A549 (cell line): ENCODE measurements around the gene LRRC57.

Experiments
- CHD2 ChIP-seq: fragments of 150-350 bp; IDR thresholded peaks from 2 replicates; pipeline ENCODE4 v1.6.1; 2014; ENCODE audit warnings: low read length; ENCODE audit not compliant: partially characterized antibody
- CTCF ChIP-seq: fragments of >200 bp; sonication (Bioruptor Twin); formaldehyde crosslinking; IDR thresholded peaks from 3 replicates; pipeline ENCODE4 v1.5.1; 2016
- EHF ChIP-seq: fragments of 250-450 bp; sonication (Bioruptor Pico); IDR thresholded peaks from 2 replicates; pipeline ENCODE4 v1.5.0; 2020; ENCODE audit warnings: mild to moderate bottlenecking
- FOSB ChIP-seq: fragments of 250-450 bp; sonication (Bioruptor Pico); IDR thresholded peaks from 2 replicates; pipeline ENCODE4 v1.5.0; 2020; ENCODE audit warnings: mild to moderate bottlenecking, moderate library complexity
- MAZ ChIP-seq: fragments of 150-350 bp; IDR thresholded peaks from 2 replicates; pipeline ENCODE4 v1.6.1; 2014; ENCODE audit warnings: antibody characterized with exemption, low read depth, low read length, borderline replicate concordance
- MYC ChIP-seq: IDR thresholded peaks from 2 replicates; pipeline ENCODE4 v1.6.1; 2012; ENCODE audit warnings: mild to moderate bottlenecking, inconsistent platforms, low read length, improper control_type of control experiment, borderline replicate concordance
- PHF8 ChIP-seq: fragments of 200-600 bp; sonication (generic); IDR thresholded peaks from 2 replicates; pipeline ENCODE4 v1.6.1; 2016; ENCODE audit warnings: low read depth, mild to moderate bottlenecking, antibody characterized with exemption, moderate library complexity, borderline replicate concordance
- POLR2A ChIP-seq: IDR thresholded peaks from 2 replicates; pipeline ENCODE4 v1.6.1; 2012; ENCODE audit warnings: mild to moderate bottlenecking, low read length
- RCOR1 ChIP-seq: fragments of 150-350 bp; IDR thresholded peaks from 2 replicates; pipeline ENCODE4 v1.6.1; 2014; ENCODE audit warnings: antibody characterized with exemption, low read length, low read depth
- USF2 ChIP-seq: fragments of 450-650 bp; IDR thresholded peaks from 2 replicates; pipeline ENCODE4 v1.6.1; 2014; ENCODE audit warnings: antibody characterized with exemption
- ZC3H11A ChIP-seq: fragments of 450-650 bp; IDR thresholded peaks from 2 replicates; pipeline ENCODE4 v1.6.1; 2014; ENCODE audit warnings: antibody characterized with exemption, mild to moderate bottlenecking
- ZFP36 ChIP-seq: fragments of 450-650 bp; IDR thresholded peaks from 2 replicates; pipeline ENCODE4 v1.6.1; 2014; ENCODE audit warnings: borderline replicate concordance; ENCODE audit not compliant: partially characterized antibody
- ZSCAN20 ChIP-seq: fragments of 250-450 bp; sonication (Bioruptor Pico); IDR thresholded peaks from 2 replicates; pipeline ENCODE4 v1.8.0; 2022; ENCODE audit warnings: mild to moderate bottlenecking, moderate library complexity
- TF ChIP-seq, protein P1 (sequence below): IDR thresholded peaks from 2 replicates; pipeline ENCODE4 v1.6.1; 2012

DNA sequence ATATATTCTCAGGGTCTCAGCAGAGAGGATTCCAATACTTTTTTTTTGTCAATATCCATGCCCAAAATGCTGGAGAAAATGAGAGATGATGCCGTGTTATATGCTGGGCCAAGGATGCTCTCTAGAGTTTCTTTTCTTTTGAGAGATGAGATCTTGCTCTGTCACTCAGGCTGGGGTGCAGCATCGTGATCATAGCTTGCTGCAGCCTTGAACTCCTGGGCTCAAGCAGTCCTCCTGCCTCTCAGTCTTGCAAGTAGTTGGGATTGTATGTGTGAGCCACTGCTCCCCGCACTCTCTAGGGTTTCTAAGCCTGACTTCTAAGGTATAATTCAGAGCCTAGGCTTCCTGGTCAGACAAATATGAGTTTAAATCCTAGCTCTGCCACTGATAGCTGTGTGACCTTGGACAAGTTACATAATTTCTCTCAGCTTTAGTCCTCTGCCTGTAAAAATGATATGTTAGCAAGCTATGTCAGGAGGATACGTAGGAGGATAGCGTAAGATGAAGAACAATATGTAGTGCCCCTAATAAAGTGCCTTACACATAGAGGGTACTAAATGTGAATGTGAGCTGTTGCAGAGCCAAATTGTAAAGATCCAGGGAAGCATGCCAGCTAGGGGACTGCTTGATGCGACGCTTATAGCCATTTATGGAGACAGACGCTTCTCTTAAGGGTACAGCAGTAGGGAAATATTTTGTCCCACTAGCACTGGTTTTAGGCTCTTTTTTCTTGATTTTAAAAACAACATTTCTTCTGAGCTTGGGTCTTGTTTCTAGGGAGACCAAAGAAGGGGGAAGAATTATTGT, 34.2 kb upstream of the LRRC57 start:
- TF ChIP-seq CTCF (no peak), USF2 (no peak), MAZ (no peak), PHF8 (no peak), ZC3H11A (no peak), EHF (no peak), MYC (no peak), ZSCAN20 (CRISPR knock-in tag) (no peak), POLR2A (no peak), FOSB (CRISPR knock-in tag) (no peak), ZFP36 (no peak), RCOR1 (no peak), CHD2 (no peak)
- TF ChIP-seq, protein P1, sequence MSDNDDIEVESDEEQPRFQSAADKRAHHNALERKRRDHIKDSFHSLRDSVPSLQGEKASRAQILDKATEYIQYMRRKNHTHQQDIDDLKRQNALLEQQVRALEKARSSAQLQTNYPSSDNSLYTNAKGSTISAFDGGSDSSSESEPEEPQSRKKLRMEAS: no peak
